ENCODE measurements around the gene MAEA.

- TF ChIP-seq CTCF (IDR thresholded peaks at IDR 0.05) (no peak), POLR2A (IDR thresholded peaks at IDR 0.05) (no peak), POLR2AphosphoS5 (IDR thresholded peaks at IDR 0.05) (no peak), EP300 (IDR thresholded peaks at IDR 0.05) (no peak)
Measured at GRCh38 chr4:1327526-1328266, 38.0 kb downstream of the MAEA start.
